ENCODE measurements around the gene ABCD1. TPM values are rescaled to one million over a fixed set of nuclear protein-coding genes. Genes with fewer than 3 reads are reported as not detected.

Gene ABCD1
- total and polyA plus RNA-seq, 2 experiments from 2014 or later = 10.5 to 14.2 TPM

- Histone ChIP-seq H3K27me3 (no peaks in the 10 kb centered on the region), H2AFZ (no peak overlapping the region), H3K4me1 (ENCODE audit: insufficient read depth) (no peaks in the 10 kb centered on the region), H3K4me2 (no peak overlapping the region), H3K79me2 (no peaks in the 10 kb centered on the region), H3K36me3 (replicated peaks; ENCODE audit: insufficient read depth, low read depth) (no peaks in the 10 kb centered on the region), H3K4me3 (no peak overlapping the region), H4K20me1 (ENCODE audit: insufficient read depth, poor library complexity, severe bottlenecking) (no peaks in the 10 kb centered on the region), H3K9me2 (replicated peaks; ENCODE audit: insufficient read depth) (no peaks in the 10 kb centered on the region), H3K27ac (no peak overlapping the region), H3K9me3 (ENCODE audit: low read depth) (no peaks in the 10 kb centered on the region)
- 94% methylated on average over 35 of the region's 48 CpGs for WGBS (ENCODE audit: low lambda C conversion rate, missing lambda C conversion rate)
- TF ChIP-seq EZH2 (IDR thresholded peaks at IDR 0.05; ENCODE audit: borderline replicate concordance) = no peak
- TF ChIP-seq, protein P1, sequence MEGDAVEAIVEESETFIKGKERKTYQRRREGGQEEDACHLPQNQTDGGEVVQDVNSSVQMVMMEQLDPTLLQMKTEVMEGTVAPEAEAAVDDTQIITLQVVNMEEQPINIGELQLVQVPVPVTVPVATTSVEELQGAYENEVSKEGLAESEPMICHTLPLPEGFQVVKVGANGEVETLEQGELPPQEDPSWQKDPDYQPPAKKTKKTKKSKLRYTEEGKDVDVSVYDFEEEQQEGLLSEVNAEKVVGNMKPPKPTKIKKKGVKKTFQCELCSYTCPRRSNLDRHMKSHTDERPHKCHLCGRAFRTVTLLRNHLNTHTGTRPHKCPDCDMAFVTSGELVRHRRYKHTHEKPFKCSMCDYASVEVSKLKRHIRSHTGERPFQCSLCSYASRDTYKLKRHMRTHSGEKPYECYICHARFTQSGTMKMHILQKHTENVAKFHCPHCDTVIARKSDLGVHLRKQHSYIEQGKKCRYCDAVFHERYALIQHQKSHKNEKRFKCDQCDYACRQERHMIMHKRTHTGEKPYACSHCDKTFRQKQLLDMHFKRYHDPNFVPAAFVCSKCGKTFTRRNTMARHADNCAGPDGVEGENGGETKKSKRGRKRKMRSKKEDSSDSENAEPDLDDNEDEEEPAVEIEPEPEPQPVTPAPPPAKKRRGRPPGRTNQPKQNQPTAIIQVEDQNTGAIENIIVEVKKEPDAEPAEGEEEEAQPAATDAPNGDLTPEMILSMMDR (IDR thresholded peaks at IDR 0.05; ENCODE audit: poor library complexity) = no peak
- TF ChIP-seq EZH2phosphoT487 (IDR thresholded peaks at IDR 0.05; ENCODE audit: low read depth, severe bottlenecking, unreplicated experiment) = no peak
- DNase-seq (ENCODE audit: low spot score) = no peak
These were observed 49.3 kb downstream of the ABCD1 start for GRCh38 chrX:153773741-153774575.

- WGBS (ENCODE audit: low lambda C conversion rate, missing lambda C conversion rate) = 91% methylated on average over 36 of the region's 37 CpGs
- TF ChIP-seq, protein P1 (IDR thresholded peaks at IDR 0.05; ENCODE audit: poor library complexity) = no peak
- TF ChIP-seq EZH2phosphoT487 (IDR thresholded peaks at IDR 0.05; ENCODE audit: low read depth, severe bottlenecking, unreplicated experiment) (no peak), EZH2 (IDR thresholded peaks at IDR 0.05; ENCODE audit: borderline replicate concordance) (no peak)
- H3K4me2 ChIP-seq = no peak overlapping the region
- no peak overlapping the region for H3K4me3 ChIP-seq
- no peak overlapping the region for H3K27ac ChIP-seq
- H3K36me3 ChIP-seq (replicated peaks; ENCODE audit: insufficient read depth, low read depth) = no peaks in the 10 kb centered on the region
- no peaks in the 10 kb centered on the region for H3K9me2 ChIP-seq (replicated peaks; ENCODE audit: insufficient read depth)
- no peaks in the 10 kb centered on the region for H4K20me1 ChIP-seq (ENCODE audit: insufficient read depth, poor library complexity, severe bottlenecking)
- DNase-seq (ENCODE audit: low spot score) = no peak
- no peak overlapping the region for H2AFZ ChIP-seq
- H3K9me3 ChIP-seq (ENCODE audit: low read depth) = no peaks in the 10 kb centered on the region
- H3K4me1 ChIP-seq (ENCODE audit: insufficient read depth) = no peaks in the 10 kb centered on the region
- H3K79me2 ChIP-seq = no peaks in the 10 kb centered on the region
- no peaks in the 10 kb centered on the region for H3K27me3 ChIP-seq
These were observed 50.1 kb downstream of the ABCD1 start for GRCh38 chrX:153774576-153775292.

- no peaks in the 10 kb centered on the region for H3K4me1 ChIP-seq (ENCODE audit: insufficient read depth)
- no peak overlapping the region for H2AFZ ChIP-seq
- no peak for DNase-seq (ENCODE audit: low spot score)
- H4K20me1 ChIP-seq (ENCODE audit: insufficient read depth, poor library complexity, severe bottlenecking) = no peaks in the 10 kb centered on the region
- no peaks in the 10 kb centered on the region for H3K36me3 ChIP-seq (replicated peaks; ENCODE audit: insufficient read depth, low read depth)
- TF ChIP-seq EZH2phosphoT487 (IDR thresholded peaks at IDR 0.05; ENCODE audit: low read depth, severe bottlenecking, unreplicated experiment) = no peak
- TF ChIP-seq EZH2 (IDR thresholded peaks at IDR 0.05; ENCODE audit: borderline replicate concordance) = no peak
- TF ChIP-seq, protein P1 (IDR thresholded peaks at IDR 0.05; ENCODE audit: poor library complexity) = no peak
- H3K27me3 ChIP-seq = no peaks in the 10 kb centered on the region
- no peaks in the 10 kb centered on the region for H3K9me2 ChIP-seq (replicated peaks; ENCODE audit: insufficient read depth)
- 91% methylated on average over 31 of the region's 42 CpGs for WGBS (ENCODE audit: low lambda C conversion rate, missing lambda C conversion rate)
- H3K79me2 ChIP-seq = no peaks in the 10 kb centered on the region
- no peaks in the 10 kb centered on the region for H3K9me3 ChIP-seq (ENCODE audit: low read depth)
- H3K27ac ChIP-seq = no peak overlapping the region
- no peak overlapping the region for H3K4me3 ChIP-seq
- H3K4me2 ChIP-seq = no peak overlapping the region
These were observed 50.9 kb downstream of the ABCD1 start for GRCh38 chrX:153775293-153776119.

All from hepatocyte (in vitro differentiated cells).